ENCODE measurements around the gene NFIX.

DNA sequence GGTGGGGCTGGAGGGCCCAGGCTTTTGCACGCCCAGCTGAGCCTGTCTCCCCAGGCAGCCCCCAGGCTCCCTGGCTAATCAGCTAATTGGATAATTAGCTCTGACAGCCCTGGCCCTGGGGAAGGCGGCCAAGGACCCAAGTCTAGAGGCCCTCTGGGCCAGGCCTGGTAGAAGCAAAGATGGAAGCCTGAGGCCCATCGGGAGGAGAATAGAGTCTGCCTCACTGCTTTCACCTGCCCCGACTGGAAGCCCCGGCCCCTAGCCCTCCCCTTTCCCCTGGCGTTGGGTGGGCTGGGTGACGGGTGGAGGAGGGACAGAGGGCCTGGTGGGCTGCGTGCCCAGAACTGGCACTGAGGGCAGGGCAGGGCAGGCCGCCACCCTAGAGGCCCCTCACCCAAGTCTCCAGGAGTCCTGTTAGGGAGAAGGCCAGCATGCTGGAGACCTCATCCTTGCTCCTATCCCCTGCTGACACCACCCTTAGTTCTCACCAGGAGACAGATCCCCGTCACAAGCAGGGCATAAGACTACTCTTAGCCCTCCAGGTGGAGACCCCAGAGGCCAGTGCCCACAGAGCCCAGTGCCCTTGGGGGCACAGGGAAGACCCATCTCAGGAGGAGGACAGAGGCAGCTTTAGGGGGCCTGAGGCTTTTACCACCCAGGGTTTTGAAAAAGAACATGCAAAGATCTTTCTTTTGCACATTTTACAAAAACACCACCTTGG, 95.4 kb downstream of the NFIX start:
- TF ChIP-seq CTCF (conservative IDR thresholded peaks at IDR 0.05; ENCODE audit: low read depth in 2 of 2) (no peak), REST (IDR thresholded peaks at IDR 0.05; ENCODE audit: unreplicated experiment) (no peak), EZH2 (IDR thresholded peaks at IDR 0.05; ENCODE audit: low read depth, unreplicated experiment) (no peak), EZH2phosphoT487 (IDR thresholded peaks at IDR 0.05; ENCODE audit: unreplicated experiment) (no peak), POLR2AphosphoS5 (IDR thresholded peaks at IDR 0.05; ENCODE audit: low read depth) (no peak), NANOG (IDR thresholded peaks at IDR 0.05; ENCODE audit: borderline replicate concordance) (no peak), CREB1 (CRISPR knock-in tag; IDR thresholded peaks at IDR 0.05; ENCODE audit: low read depth) (no peak), JUNB (IDR thresholded peaks at IDR 0.05; ENCODE audit: unreplicated experiment) (no peak), STAT1 (IDR thresholded peaks at IDR 0.05; ENCODE audit: unreplicated experiment) (no peak), ZNF331 (CRISPR knock-in tag; IDR thresholded peaks at IDR 0.05; ENCODE audit: low read depth) (no peak), ETS1 (IDR thresholded peaks at IDR 0.05) (no peak)
- TF ChIP-seq, protein P1, sequence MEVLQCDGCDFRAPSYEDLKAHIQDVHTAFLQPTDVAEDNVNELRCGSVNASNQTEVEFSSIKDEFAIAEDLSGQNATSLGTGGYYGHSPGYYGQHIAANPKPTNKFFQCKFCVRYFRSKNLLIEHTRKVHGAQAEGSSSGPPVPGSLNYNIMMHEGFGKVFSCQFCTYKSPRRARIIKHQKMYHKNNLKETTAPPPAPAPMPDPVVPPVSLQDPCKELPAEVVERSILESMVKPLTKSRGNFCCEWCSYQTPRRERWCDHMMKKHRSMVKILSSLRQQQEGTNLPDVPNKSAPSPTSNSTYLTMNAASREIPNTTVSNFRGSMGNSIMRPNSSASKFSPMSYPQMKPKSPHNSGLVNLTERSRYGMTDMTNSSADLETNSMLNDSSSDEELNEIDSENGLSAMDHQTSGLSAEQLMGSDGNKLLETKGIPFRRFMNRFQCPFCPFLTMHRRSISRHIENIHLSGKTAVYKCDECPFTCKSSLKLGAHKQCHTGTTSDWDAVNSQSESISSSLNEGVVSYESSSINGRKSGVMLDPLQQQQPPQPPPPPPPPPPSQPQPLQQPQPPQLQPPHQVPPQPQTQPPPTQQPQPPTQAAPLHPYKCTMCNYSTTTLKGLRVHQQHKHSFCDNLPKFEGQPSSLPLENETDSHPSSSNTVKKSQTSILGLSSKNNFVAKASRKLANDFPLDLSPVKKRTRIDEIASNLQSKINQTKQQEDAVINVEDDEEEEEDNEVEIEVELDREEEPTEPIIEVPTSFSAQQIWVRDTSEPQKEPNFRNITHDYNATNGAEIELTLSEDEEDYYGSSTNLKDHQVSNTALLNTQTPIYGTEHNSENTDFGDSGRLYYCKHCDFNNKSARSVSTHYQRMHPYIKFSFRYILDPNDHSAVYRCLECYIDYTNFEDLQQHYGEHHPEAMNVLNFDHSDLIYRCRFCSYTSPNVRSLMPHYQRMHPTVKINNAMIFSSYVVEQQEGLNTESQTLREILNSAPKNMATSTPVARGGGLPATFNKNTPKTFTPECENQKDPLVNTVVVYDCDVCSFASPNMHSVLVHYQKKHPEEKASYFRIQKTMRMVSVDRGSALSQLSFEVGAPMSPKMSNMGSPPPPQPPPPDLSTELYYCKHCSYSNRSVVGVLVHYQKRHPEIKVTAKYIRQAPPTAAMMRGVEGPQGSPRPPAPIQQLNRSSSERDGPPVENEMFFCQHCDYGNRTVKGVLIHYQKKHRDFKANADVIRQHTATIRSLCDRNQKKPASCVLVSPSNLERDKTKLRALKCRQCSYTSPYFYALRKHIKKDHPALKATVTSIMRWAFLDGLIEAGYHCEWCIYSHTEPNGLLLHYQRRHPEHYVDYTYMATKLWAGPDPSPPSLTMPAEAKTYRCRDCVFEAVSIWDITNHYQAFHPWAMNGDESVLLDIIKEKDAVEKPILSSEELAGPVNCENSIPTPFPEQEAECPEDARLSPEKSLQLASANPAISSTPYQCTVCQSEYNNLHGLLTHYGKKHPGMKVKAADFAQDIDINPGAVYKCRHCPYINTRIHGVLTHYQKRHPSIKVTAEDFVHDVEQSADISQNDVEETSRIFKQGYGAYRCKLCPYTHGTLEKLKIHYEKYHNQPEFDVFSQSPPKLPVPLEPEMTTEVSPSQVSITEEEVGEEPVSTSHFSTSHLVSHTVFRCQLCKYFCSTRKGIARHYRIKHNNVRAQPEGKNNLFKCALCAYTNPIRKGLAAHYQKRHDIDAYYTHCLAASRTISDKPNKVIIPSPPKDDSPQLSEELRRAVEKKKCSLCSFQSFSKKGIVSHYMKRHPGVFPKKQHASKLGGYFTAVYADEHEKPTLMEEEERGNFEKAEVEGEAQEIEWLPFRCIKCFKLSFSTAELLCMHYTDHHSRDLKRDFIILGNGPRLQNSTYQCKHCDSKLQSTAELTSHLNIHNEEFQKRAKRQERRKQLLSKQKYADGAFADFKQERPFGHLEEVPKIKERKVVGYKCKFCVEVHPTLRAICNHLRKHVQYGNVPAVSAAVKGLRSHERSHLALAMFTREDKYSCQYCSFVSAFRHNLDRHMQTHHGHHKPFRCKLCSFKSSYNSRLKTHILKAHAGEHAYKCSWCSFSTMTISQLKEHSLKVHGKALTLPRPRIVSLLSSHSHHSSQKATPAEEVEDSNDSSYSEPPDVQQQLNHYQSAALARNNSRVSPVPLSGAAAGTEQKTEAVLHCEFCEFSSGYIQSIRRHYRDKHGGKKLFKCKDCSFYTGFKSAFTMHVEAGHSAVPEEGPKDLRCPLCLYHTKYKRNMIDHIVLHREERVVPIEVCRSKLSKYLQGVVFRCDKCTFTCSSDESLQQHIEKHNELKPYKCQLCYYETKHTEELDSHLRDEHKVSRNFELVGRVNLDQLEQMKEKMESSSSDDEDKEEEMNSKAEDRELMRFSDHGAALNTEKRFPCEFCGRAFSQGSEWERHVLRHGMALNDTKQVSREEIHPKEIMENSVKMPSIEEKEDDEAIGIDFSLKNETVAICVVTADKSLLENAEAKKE (CRISPR knock-in tag; IDR thresholded peaks at IDR 0.05), result no peak

All from GM23338 (cell line).